Fibroblast of pulmonary artery (primary cell): ENCODE results near the gene WDFY4.

Experiments
- DNase-seq: peaks from one replicate; pipeline ENCODE4 v3.0.0-alpha.2; 2010; ENCODE audit warnings: low read depth
- H3K4me3 ChIP-seq: replicated peaks from 2 replicates; pipeline ENCODE4 v1.5.1; 2011; ENCODE audit warnings: low read depth, mild to moderate bottlenecking, control low read depth, low read length, moderate library complexity
- TF ChIP-seq, protein P1 (sequence below): IDR thresholded peaks from 2 replicates; pipeline ENCODE4 v1.5.1; 2011; ENCODE audit warnings: mild to moderate bottlenecking, control low read depth, low read length, inconsistent platforms; ENCODE audit errors: missing control alignments

The WDFY4 gene

DNA sequence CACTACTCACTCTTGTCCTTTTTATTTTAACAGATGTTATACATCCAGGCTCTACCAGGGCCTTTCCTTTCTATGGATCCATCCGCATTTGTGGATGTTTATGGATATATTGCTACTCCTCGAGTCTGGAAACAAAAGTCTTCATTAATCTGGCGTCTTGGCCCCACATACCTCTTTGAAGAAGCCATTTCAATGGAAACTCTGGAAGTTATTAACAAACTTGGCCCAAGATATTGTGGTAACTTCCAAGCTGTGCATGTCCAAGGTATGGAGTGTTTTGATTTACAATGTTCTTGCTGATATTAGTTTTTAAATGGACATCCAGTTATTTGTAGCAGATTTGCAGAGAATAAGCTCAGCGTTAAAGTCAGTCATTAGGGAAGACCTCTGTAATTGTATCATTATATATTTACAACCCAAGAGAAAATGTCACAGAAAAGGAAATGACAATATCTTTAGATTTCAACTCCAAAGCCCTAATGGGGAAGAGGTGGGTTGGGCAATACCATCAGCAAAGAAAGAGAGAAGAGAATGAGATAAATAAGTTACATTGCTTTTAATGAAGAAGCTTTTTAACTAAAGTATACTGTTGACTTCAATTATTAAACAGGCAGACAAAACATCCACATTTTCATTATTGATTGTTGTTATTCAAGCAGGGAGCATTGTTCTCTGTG lies 102.1 kb downstream of the WDFY4 start:
- TF ChIP-seq, protein P1, sequence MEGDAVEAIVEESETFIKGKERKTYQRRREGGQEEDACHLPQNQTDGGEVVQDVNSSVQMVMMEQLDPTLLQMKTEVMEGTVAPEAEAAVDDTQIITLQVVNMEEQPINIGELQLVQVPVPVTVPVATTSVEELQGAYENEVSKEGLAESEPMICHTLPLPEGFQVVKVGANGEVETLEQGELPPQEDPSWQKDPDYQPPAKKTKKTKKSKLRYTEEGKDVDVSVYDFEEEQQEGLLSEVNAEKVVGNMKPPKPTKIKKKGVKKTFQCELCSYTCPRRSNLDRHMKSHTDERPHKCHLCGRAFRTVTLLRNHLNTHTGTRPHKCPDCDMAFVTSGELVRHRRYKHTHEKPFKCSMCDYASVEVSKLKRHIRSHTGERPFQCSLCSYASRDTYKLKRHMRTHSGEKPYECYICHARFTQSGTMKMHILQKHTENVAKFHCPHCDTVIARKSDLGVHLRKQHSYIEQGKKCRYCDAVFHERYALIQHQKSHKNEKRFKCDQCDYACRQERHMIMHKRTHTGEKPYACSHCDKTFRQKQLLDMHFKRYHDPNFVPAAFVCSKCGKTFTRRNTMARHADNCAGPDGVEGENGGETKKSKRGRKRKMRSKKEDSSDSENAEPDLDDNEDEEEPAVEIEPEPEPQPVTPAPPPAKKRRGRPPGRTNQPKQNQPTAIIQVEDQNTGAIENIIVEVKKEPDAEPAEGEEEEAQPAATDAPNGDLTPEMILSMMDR, result no peak
- no peak overlapping the region for H3K4me3 ChIP-seq
- DNase-seq, result no peak

DNA sequence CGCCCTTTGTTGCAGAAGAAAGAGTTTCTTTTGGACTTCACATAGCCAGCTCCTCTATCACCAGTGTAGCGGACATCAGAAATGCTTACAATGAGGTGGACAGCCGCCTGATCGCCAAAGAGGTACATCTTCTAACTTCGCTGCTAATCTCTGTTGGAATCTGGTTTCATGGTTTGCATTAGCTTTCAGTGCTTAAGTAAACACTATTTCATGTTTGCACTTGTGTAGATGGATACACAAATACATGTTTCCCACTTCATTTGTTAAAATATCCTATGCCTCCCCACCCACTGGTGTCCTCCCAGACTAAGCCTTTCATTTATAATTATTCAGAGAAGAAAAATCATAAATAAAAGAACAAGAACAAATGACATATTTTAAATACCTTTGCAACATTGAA lies 103.9 kb downstream of the WDFY4 start:
- DNase-seq, result no peak
- no peak overlapping the region for H3K4me3 ChIP-seq
- TF ChIP-seq, protein P1, result no peak

DNA sequence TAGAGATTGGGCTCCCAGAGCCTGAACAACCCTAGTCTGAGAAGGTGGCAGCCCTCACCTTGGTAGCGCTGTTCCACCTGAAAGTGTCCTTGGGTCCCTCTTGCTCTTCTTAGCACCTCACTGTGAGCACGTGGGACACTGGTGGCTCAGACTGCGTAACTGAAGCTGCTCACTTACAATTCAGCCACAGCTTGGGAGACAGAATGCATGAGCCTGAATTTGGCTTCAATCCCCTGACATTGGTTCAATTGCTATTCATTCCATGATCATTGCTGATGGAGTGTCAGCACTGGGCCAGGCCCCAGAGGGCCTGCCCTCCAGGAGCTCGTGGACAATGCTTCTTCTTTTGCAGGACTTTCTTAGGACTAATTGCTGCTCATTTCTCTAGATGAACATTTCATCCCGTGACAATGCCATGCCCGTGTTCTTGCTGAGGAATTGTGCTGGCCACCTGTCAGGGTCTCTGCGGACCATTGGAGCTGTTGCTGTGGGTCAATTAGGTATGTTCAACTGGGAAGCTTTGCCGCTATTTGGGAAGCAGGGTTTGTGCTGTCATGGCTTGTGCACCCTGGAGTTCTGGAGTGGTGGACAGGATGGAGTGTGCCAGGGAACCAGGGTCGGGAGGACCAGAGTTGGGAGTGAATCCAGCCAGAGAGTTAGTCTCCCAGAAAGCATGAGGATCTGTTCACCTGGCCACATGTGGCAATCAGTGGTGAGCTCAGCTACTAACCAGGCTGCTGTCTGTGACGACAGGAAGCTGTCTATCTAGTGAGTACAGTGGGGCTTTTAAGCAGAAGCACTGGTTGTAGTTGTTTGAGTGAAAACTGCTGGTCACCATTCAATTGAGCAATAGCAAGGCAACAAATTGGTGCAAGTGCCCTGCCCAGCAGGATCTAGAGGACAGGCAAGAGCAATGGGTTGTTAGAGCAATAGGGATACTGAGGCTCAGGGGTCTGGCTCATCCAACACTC lies 105.1 kb downstream of the WDFY4 start:
- DNase-seq, result no peak
- TF ChIP-seq, protein P1, result no peak

GRCh38 chr10:48790457-48791044 lies 105.9 kb downstream of the WDFY4 start:
- H3K4me3 ChIP-seq, result no peak overlapping the region
- TF ChIP-seq, protein P1, result no peak
- no peak for DNase-seq

More for the DNA sequence above, 105.1 kb downstream of the WDFY4 start:
- no peak overlapping the region for H3K4me3 ChIP-seq

GRCh38 chr10:48791267-48791928 lies 106.7 kb downstream of the WDFY4 start:
- no peak for DNase-seq
- TF ChIP-seq, protein P1, result no peak
- no peak overlapping the region for H3K4me3 ChIP-seq

GRCh38 chr10:48792121-48792520 lies 107.4 kb downstream of the WDFY4 start:
- DNase-seq, result no peak
- TF ChIP-seq, protein P1, result no peak
- no peak overlapping the region for H3K4me3 ChIP-seq
